GM18868 (cell line): ENCODE data around the gene CTNNA1.
"Not testable (repeated sequence)": the region's sequence is repeated elsewhere in the genome, so short reads cannot be mapped to it uniquely, and the experiment has no call there.

Source experiments
- ATAC-seq: cut with Tn5 transposase; IDR thresholded peaks from one replicate; pipeline ENCODE4 v1.9.1; 2021; ENCODE audit warnings: mild to moderate bottlenecking, moderate library complexity; ENCODE audit not compliant: unreplicated experiment

The CTNNA1 gene

GRCh38 chr5:138722544-138723177 is 30.6 kb upstream of the CTNNA1 start:
- ATAC-seq = no peak

- no peak for ATAC-seq
These were observed 28.6 kb upstream of the CTNNA1 start for GRCh38 chr5:138724470-138725146.

GRCh38 chr5:138725153-138725817 is 27.9 kb upstream of the CTNNA1 start:
- no peak for ATAC-seq

- ATAC-seq = no peak
These were observed 27.3 kb upstream of the CTNNA1 start for GRCh38 chr5:138725818-138726416.

GRCh38 chr5:138726848-138727247 is 26.4 kb upstream of the CTNNA1 start:
- ATAC-seq = no peak

GRCh38 chr5:138730496-138730895 is 22.7 kb upstream of the CTNNA1 start:
- not testable (repeated sequence) for ATAC-seq

GRCh38 chr5:138732466-138732865 is 20.8 kb upstream of the CTNNA1 start:
- no peak for ATAC-seq

GRCh38 chr5:138732933-138733332 is 20.3 kb upstream of the CTNNA1 start:
- ATAC-seq = no peak

GRCh38 chr5:138733509-138733908 is 19.7 kb upstream of the CTNNA1 start:
- ATAC-seq = no peak

GRCh38 chr5:138736293-138736692 is 16.9 kb upstream of the CTNNA1 start:
- ATAC-seq = no peak

GRCh38 chr5:138737494-138738265 is 15.5 kb upstream of the CTNNA1 start:
- no peak for ATAC-seq

GRCh38 chr5:138738399-138738798 is 14.8 kb upstream of the CTNNA1 start:
- no peak for ATAC-seq

- ATAC-seq = no peak
These were observed 13.3 kb upstream of the CTNNA1 start for GRCh38 chr5:138739938-138740337.

- ATAC-seq = no peak
These were observed 9.7 kb upstream of the CTNNA1 start for GRCh38 chr5:138743484-138743883.

- ATAC-seq = no peak
These were observed 8.0 kb upstream of the CTNNA1 start for GRCh38 chr5:138745268-138745667.

GRCh38 chr5:138748630-138749081 is 4.6 kb upstream of the CTNNA1 start:
- no peak for ATAC-seq

GRCh38 chr5:138751344-138751743 is 1.9 kb upstream of the CTNNA1 start:
- not testable (repeated sequence) for ATAC-seq

GRCh38 chr5:138752341-138752950 is 779 bp upstream of the CTNNA1 start:
- no peak for ATAC-seq

- ATAC-seq = no peak
These were observed 821 bp downstream of the CTNNA1 start for GRCh38 chr5:138753794-138754698.

GRCh38 chr5:138754699-138755057 is 1.5 kb downstream of the CTNNA1 start:
- ATAC-seq = no peak
